Occipital lobe (tissue), 2 donors: ENCODE measurements around the gene COLGALT1. TPM values are rescaled to one million over a fixed set of nuclear protein-coding genes. Genes with fewer than 3 reads are reported as not detected.

ENCODE experiments used
- DNase-seq: peaks from one replicate; lab custom pipeline; 2025; lab: John Stamatoyannopoulos, UW
- total RNA-seq: library from RNA; depleted of rRNA; stranded (reverse); fragments of >200 nt; gene quantifications from one replicate; pipeline ENCODE4 v1.2.3, GENCODE V29; 2014

Gene COLGALT1
- total RNA-seq, 1 donor from 2014 or later: 20.7 TPM

- no peak for DNase-seq
These were observed 67.9 kb downstream of the COLGALT1 start for GRCh38 chr19:17623224-17623935.

- no peak for DNase-seq
These were observed 69.0 kb downstream of the COLGALT1 start for GRCh38 chr19:17624314-17624991.

- DNase-seq: no peak
These were observed 69.6 kb downstream of the COLGALT1 start for GRCh38 chr19:17625043-17625442.

GRCh38 chr19:17625980-17626379 is 70.5 kb downstream of the COLGALT1 start:
- no peak for DNase-seq

- no peak for DNase-seq
These were observed 71.1 kb downstream of the COLGALT1 start for GRCh38 chr19:17626456-17627015.

GRCh38 chr19:17627161-17627560 is 71.7 kb downstream of the COLGALT1 start:
- DNase-seq: no peak

- no peak for DNase-seq
These were observed 72.5 kb downstream of the COLGALT1 start for GRCh38 chr19:17627921-17628320.

- no peak for DNase-seq
These were observed 74.3 kb downstream of the COLGALT1 start for GRCh38 chr19:17629760-17630159.

- DNase-seq: no peak
These were observed 77.1 kb downstream of the COLGALT1 start for GRCh38 chr19:17632577-17632976.

Other genes with a start within 250 kb of the COLGALT1 start
- gene MRPL34, start 249.8 kb upstream of the COLGALT1 start, total RNA-seq: 9.0 TPM
- gene DDA1, start 246.1 kb upstream of the COLGALT1 start, total RNA-seq: 10.0 TPM
- 29.6 TPM for gene ANO8, start 220.8 kb upstream of the COLGALT1 start, total RNA-seq
- gene GTPBP3, start 218.1 kb upstream of the COLGALT1 start, total RNA-seq: 23.2 TPM
- gene PLVAP, start 178.3 kb upstream of the COLGALT1 start, total RNA-seq: 0.94 TPM
- gene CCDC194, start 161.5 kb upstream of the COLGALT1 start, total RNA-seq: not detected
- gene BST2, start 150.0 kb upstream of the COLGALT1 start, total RNA-seq: 3.3 TPM
- 19.3 TPM for gene MVB12A, start 135.6 kb upstream of the COLGALT1 start, total RNA-seq
- gene TMEM221, start 107.0 kb upstream of the COLGALT1 start, total RNA-seq: 0.94 TPM
- not detected for gene NXNL1, start 94.7 kb upstream of the COLGALT1 start, total RNA-seq
- 14.2 TPM for gene SLC27A1, start 85.1 kb upstream of the COLGALT1 start, total RNA-seq
- 36.3 TPM for gene PGLS, start 44.0 kb upstream of the COLGALT1 start, total RNA-seq
- gene UNC13A, start 132.7 kb downstream of the COLGALT1 start, total RNA-seq: 29.6 TPM
- 42.0 TPM for gene MAP1S, start 163.8 kb downstream of the COLGALT1 start, total RNA-seq
- 24.6 TPM for gene FCHO1, start 195.8 kb downstream of the COLGALT1 start, total RNA-seq
- gene B3GNT3, start 239.5 kb downstream of the COLGALT1 start, total RNA-seq: not detected